Left forelimb (tissue), 1 donor: ENCODE data around the gene STS.
"Not testable (repeated sequence)": the region's sequence is repeated elsewhere in the genome, so short reads cannot be mapped to it uniquely, and the experiment has no call there.

Experiments used
- DNase-seq: peaks from one replicate; pipeline ENCODE4 v3.0.0-alpha.2; 2018; ENCODE audit warnings: low spot score

STS gene

DNA sequence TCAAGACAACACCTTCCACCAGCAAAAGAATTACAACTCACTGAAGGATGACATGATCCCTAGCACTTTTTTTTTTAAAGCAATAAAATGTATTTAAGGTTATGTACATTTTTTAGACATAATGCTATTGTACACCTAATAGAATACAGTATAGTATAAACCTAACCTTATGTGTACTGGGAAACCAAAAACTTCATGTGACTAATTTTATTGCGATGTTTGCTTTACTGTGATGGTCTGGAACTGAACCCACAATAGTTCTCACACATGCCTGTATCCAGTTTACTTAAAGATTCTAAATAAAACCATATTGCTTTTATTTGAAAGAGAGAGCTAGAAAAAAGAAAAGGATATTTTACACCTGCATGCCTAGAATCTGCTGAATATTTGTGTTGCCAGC is 4.4 kb upstream of the STS start:
- no peak for DNase-seq

DNA sequence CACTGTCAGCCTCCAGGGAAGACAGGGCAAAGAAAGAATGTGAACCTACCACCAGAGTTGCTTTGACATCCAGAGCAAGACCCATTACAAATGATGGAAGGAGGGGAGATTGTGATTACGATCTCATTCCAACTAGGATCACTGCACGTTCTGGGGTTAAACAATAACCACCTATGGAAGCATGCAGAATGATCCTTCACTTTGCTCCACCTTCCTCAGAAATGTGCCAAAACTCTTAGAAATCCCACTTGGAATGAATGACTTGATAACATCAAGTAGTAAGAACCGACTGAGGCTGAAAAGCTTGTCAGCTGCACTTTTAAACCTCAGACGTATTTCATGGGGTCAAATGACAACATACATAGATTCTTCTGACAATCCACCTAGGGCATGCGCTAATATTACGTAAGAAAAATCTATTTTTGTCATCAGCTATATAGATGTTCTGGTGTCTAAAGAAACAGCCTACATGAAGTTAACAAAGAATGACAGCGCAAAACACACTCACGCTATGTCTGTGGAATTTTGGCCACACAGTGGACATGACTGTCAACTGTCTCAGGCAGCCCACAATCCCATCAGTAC is 3.5 kb upstream of the STS start:
- DNase-seq = no peak

DNA sequence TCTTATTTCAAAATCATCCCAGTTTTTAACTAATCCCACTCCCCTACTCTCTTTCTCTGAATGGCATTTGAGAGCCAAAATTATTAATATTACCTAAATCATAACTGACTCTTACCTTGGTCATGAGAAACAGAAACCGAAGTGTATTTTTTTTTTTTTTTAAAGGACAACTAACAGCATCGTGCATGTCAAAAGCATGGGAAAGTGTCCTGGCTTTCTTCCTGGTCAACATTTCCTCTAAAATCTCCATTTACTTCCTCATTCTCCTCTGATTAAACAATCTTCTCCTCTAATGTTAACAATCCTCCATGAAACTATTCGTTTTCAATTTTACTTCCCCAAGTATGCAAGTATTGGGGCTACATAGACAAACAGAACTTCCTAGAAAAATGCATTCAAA is 2.1 kb upstream of the STS start:
- DNase-seq = no peak

DNA sequence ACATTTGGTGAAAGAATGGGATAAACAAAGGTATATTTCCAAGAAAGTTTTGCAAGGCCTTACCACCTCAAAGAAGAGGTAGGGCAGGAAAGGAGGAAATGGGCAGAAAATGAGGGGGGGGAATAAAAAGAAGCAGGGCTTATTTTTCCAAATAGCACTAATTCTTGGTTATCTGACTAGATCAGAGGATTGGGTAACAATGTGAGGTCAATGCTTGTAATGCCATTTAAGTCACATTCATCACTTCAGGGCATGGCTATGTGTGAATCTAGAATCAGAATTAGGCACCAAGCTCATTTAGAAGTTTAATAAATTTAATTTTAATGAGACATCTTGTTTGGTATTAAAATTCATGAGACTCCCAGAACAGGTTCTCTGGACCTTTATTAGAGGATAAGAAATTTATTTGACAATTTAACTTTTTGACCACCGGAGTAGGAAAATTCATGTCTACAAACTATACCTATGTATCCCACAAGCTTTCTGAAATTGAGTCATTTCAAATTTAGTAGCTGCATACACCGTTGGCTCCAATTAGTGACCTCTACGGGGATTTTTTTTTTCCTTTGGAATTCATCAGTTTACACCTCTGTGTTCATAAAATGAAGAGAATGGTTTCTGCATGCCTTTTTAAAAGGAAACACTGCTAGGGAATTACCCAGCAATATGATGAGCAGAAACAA is 1.4 kb upstream of the STS start:
- DNase-seq = no peak

- DNase-seq = no peak
Measured at GRCh38 chrX:7146703-7147412, 654 bp upstream of the STS start.

GRCh38 chrX:7147978-7148854 is 704 bp downstream of the STS start, which contains the start of gene PUDP:
TSS of gene PUDP (minus strand) at chrX:7148153. CDS start at chrX:7148113, 40 bp downstream.
- peak; percentile 89 for DNase-seq

DNA sequence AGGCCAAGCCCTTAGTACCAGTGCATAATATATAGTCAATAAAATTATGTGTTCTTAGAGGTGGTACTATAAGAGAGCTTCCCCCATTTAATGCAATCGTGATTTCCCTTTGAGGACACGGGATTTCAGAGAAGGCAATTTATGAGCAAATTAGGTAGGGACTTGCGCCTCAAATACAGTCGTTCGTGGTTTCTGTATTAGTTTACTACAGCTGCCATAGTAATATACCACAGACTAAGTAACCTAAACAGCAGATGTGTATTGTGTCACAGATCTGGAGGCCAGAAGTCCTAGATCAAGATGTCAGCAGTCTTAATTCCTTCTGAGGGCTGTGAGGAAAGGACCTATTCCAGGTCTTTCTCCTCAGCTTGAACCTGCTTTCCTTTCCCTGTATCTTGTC is 1.9 kb downstream of the STS start:
- no peak for DNase-seq

GRCh38 chrX:7153231-7153630 is 5.7 kb downstream of the STS start:
- no peak for DNase-seq

- no peak for DNase-seq
Measured at GRCh38 chrX:7154041-7154597, 6.6 kb downstream of the STS start.

DNA sequence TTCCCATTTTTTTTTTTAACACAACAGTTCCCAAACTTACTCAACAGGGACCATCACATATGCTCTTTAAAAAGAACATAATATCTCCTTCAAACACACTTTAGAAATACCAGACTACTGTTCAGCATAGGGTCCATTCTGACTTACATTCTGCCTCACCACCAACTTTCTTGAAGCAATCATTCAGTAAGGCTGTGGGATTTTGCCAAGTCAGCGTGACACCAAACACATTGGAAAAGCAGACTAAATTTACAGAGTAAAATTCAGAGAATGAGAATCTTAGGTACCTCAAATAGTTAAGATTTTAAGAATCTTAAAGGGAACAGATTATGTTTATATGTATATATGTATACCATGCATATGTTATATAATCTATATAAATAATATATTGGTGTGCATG is 7.7 kb downstream of the STS start:
- DNase-seq = no peak

- no peak for DNase-seq
Measured at GRCh38 chrX:7156879-7157278, 9.4 kb downstream of the STS start.

GRCh38 chrX:7158468-7158990 is 11.0 kb downstream of the STS start:
- no peak for DNase-seq

GRCh38 chrX:7159149-7159861 is 11.8 kb downstream of the STS start:
- DNase-seq = no peak

GRCh38 chrX:7163146-7163677 is 15.7 kb downstream of the STS start:
- DNase-seq = no peak

- DNase-seq = no peak
Measured at GRCh38 chrX:7164174-7164573, 16.7 kb downstream of the STS start.

DNA sequence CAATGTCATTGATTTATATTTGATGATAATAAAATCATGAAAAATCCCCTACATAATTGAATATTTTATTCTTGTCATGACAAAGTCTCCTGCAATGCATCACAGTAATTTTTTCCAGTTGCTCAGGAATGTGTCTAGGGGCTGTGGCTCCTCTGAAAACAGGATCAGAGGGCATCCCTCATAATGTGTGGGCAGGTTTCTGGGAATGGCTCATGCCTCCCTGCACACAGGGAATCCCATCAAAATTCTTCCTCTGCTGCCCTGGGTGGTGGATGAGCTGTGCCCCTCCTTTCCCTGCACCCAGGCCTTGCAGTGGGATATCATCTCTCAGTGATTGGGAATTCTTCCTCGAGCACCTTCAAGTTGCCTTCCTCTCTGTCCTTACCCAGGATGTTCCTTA is 20.9 kb downstream of the STS start:
- DNase-seq = no peak

- no peak for DNase-seq
Measured at GRCh38 chrX:7169627-7170026, 22.1 kb downstream of the STS start.

GRCh38 chrX:7170898-7171297 is 23.4 kb downstream of the STS start:
- DNase-seq = no peak

DNA sequence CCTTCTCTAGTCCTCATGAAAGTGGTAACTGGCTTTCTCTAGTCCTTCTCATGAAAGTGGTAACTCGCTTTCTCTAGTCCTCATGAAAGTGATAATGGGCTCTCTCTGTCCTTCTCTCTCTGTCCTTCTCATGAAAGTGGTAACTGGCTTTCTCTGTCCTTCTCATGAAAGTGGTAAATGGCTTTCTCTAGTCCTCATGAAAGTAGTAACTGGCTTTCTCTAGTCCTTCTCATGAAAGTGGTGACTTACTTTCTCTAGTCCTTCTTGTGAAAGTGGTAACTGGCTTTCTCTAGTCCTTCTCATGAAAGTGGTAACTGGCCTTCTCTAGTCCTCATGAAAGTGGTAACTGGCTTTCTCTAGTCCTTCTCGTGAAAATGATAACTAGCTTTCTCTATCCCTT is 31.3 kb downstream of the STS start:
- DNase-seq = not testable (repeated sequence)

DNA sequence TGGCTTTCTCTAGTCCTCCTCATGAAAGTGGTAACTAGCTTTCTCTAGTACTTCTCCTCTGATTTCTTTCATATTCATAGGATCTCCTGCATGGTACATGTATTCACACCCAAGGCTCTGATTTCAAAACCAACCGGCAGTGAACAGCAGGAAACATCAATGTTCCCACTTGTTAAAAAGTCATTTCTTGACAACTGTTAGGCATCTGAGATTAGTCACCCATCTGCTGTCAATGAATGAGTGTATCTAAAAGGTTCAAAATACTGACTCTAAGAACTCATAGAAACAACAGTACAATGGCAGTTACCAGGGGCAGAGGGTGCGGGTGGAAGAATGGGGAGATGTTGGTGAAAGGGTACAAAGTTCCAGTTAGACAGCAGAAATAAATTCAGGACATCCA is 31.9 kb downstream of the STS start:
- no peak for DNase-seq

- no peak for DNase-seq
Measured at GRCh38 chrX:7184816-7185215, 37.3 kb downstream of the STS start.
